Neuronal stem cell (in vitro differentiated cells): Measurements from ENCODE around the gene TWSG1.

ENCODE experiments used
- DNase-seq: peaks from one replicate; pipeline ENCODE4 v3.0.0-alpha.2; 2013; ENCODE audit warnings: low spot score
- H2AFZ ChIP-seq: one replicate; pipeline ENCODE4 v1.6.1; 2013; ENCODE audit warnings: mild to moderate bottlenecking, low read length, inconsistent platforms
- H2AK5ac ChIP-seq: 2 replicates; pipeline ENCODE4 v1.6.1; 2013; ENCODE audit warnings: low read depth, mild to moderate bottlenecking, inconsistent platforms, low read length, moderate library complexity, mixed read lengths
- H2BK120ac ChIP-seq: 2 replicates; pipeline ENCODE4 v1.6.1; 2013; ENCODE audit warnings: low read depth, mild to moderate bottlenecking, inconsistent platforms, low read length, moderate library complexity, mixed read lengths
- H2BK12ac ChIP-seq: one replicate; pipeline ENCODE4 v1.6.1; 2013; ENCODE audit warnings: low read length, inconsistent platforms
- H2BK15ac ChIP-seq: 2 replicates; pipeline ENCODE4 v1.6.1; 2013; ENCODE audit warnings: mild to moderate bottlenecking, low read length, inconsistent platforms, mixed read lengths
- H2BK5ac ChIP-seq: one replicate; pipeline ENCODE4 v1.6.1; 2013; ENCODE audit warnings: inconsistent platforms, mild to moderate bottlenecking, low read length, moderate library complexity
- H3K14ac ChIP-seq: one replicate; pipeline ENCODE4 v1.6.1; 2013; ENCODE audit warnings: low read length, inconsistent platforms
- H3K18ac ChIP-seq: 2 replicates; pipeline ENCODE4 v1.6.1; 2013; ENCODE audit warnings: low read length, inconsistent platforms
- H3K23ac ChIP-seq: 2 replicates; pipeline ENCODE4 v1.6.1; 2013; ENCODE audit warnings: low read depth, mild to moderate bottlenecking, mixed read lengths, low read length, inconsistent platforms; ENCODE audit not compliant: poor library complexity
- H3K27ac ChIP-seq: replicated peaks from 3 replicates; pipeline ENCODE4 v1.5.1; 2013; ENCODE audit warnings: low read length, inconsistent platforms
- H3K27me3 ChIP-seq, 3 experiments: 2 replicates each; pipeline ENCODE4 v1.6.1; 2013; ENCODE audit warnings: low read length in 3 of 3, mild to moderate bottlenecking in 2 of 3, inconsistent platforms in 1 of 3, low read depth in 1 of 3, mixed read lengths in 1 of 3, moderate library complexity in 1 of 3; ENCODE audit not compliant: control insufficient read depth in 3 of 3, insufficient read depth in 3 of 3
- H3K36me3 ChIP-seq, 2 donors: replicated peaks in 1 of 2; 2 replicates each; pipeline ENCODE4 v1.6.1; 2013; ENCODE audit warnings: low read length in 2 of 2; ENCODE audit not compliant: control insufficient read depth in 2 of 2, insufficient read depth in 2 of 2
- H3K4ac ChIP-seq: 2 replicates; pipeline ENCODE4 v1.6.1; 2013; ENCODE audit warnings: inconsistent platforms, mild to moderate bottlenecking, low read length, moderate library complexity
- H3K4me1 ChIP-seq, 2 donors: 1 replicate in 1 of 2; 2 replicates in 1 of 2; pipeline ENCODE4 v1.6.1; 2013; ENCODE audit warnings: low read length in 2 of 2, low read depth in 1 of 2; ENCODE audit not compliant: control insufficient read depth in 2 of 2, insufficient read depth in 1 of 2
- H3K4me2 ChIP-seq: one replicate; pipeline ENCODE4 v1.6.1; 2013; ENCODE audit warnings: mild to moderate bottlenecking, low read length, inconsistent platforms; ENCODE audit not compliant: insufficient read depth, poor library complexity, severe bottlenecking
- H3K4me3 ChIP-seq, 2 donors: 2 replicates each; pipeline ENCODE4 v1.5.1; 2013; ENCODE audit warnings: low read length in 2 of 2, mild to moderate bottlenecking in 2 of 2, inconsistent platforms in 1 of 2, moderate library complexity in 1 of 2
- H3K79me1 ChIP-seq: one replicate; pipeline ENCODE4 v1.6.1; 2013; ENCODE audit warnings: low read depth, mild to moderate bottlenecking, inconsistent platforms, low read length, moderate library complexity
- H3K9ac ChIP-seq: one replicate; pipeline ENCODE4 v1.6.1; 2013; ENCODE audit warnings: mild to moderate bottlenecking, low read depth, low read length, inconsistent platforms; ENCODE audit not compliant: poor library complexity
- H3K9me3 ChIP-seq, 2 donors: replicated peaks in 1 of 2; 2 replicates each; pipeline versions ENCODE3 to v1.6.1; 2013; ENCODE audit warnings: low read length in 2 of 2, mild to moderate bottlenecking in 2 of 2, inconsistent platforms in 1 of 2, low read depth in 1 of 2, mixed read lengths in 1 of 2, moderate library complexity in 1 of 2; ENCODE audit not compliant: control insufficient read depth in 2 of 2, insufficient read depth in 1 of 2
- H4K8ac ChIP-seq: one replicate; pipeline ENCODE4 v1.6.1; 2013; ENCODE audit warnings: low read depth, mild to moderate bottlenecking, inconsistent platforms, low read length, moderate library complexity
- H4K91ac ChIP-seq: one replicate; pipeline ENCODE4 v1.6.1; 2013; ENCODE audit warnings: low read length, low read depth, mild to moderate bottlenecking, inconsistent platforms; ENCODE audit not compliant: poor library complexity
- WGBS, 2 donors: extraction: QIAGEN DNeasy Blood & Tissue Kit; methylation state at CpG; one replicate each; pipeline ENCODE4 v1.1.7; 2013; ENCODE audit warnings: missing lambda C conversion rate in 2 of 2, mixed read lengths in 1 of 2; ENCODE audit not compliant: insufficient read length in 2 of 2, insufficient replicate concordance in 1 of 2; ENCODE audit errors: extremely low coverage in 2 of 2; 5-methylcytosine and 5-hydroxymethylcytosine counted together

The TWSG1 gene

GRCh38 chr18:9290156-9290555 is 44.4 kb upstream of the TWSG1 start:
- H3K4me2 ChIP-seq = no peak overlapping the region
- H3K27me3 ChIP-seq = no peaks in the 10 kb centered on the region
- H2AFZ ChIP-seq = no peak overlapping the region
- DNase-seq = no peak
- H3K9ac ChIP-seq = no peak overlapping the region
- H3K4me3 ChIP-seq = no peak overlapping the region
- no peaks in the 10 kb centered on the region for H3K36me3 ChIP-seq
- H2BK12ac ChIP-seq = no peak overlapping the region
- no peak overlapping the region for H2BK15ac ChIP-seq
- H3K9me3 ChIP-seq = peaks cover 8 to 10% of the 10 kb centered on the region in 2 donors
- H2AK5ac ChIP-seq = no peak overlapping the region
- H2BK5ac ChIP-seq = no peak overlapping the region
- H3K27ac ChIP-seq = no peak overlapping the region
- no peak overlapping the region for H3K14ac ChIP-seq
- no peaks in the 10 kb centered on the region for H3K4me1 ChIP-seq
- H3K23ac ChIP-seq = no peak overlapping the region
- no peak overlapping the region for H3K4ac ChIP-seq
- no peaks in the 10 kb centered on the region for H3K79me1 ChIP-seq
- no peak overlapping the region for H4K8ac ChIP-seq
- no peak overlapping the region for H2BK120ac ChIP-seq
- no peak overlapping the region for H3K18ac ChIP-seq
- no peak overlapping the region for H4K91ac ChIP-seq

GRCh38 chr18:9292047-9292446 is 42.5 kb upstream of the TWSG1 start:
- Histone ChIP-seq H3K4me1 (no peaks in the 10 kb centered on the region), H3K14ac (no peak overlapping the region), H3K9me3 (peaks cover 12 to 17% of the 10 kb centered on the region in 2 donors), H2AFZ (no peak overlapping the region), H3K4me2 (no peak overlapping the region), H3K18ac (no peak overlapping the region), H3K9ac (no peak overlapping the region), H3K79me1 (no peaks in the 10 kb centered on the region), H3K4me3 (no peak overlapping the region), H2BK5ac (no peak overlapping the region), H2BK15ac (no peak overlapping the region), H4K91ac (no peak overlapping the region), H2BK12ac (no peak overlapping the region), H3K23ac (no peak overlapping the region), H4K8ac (no peak overlapping the region), H3K27ac (no peak overlapping the region), H2AK5ac (no peak overlapping the region), H3K27me3 (no peaks in the 10 kb centered on the region), H3K4ac (no peak overlapping the region), H2BK120ac (no peak overlapping the region), H3K36me3 (no peaks in the 10 kb centered on the region)
- no CpG with 5 or more reads among the region's 2 CpGs for WGBS, 2 donors
- DNase-seq = no peak

GRCh38 chr18:9293948-9294347 is 40.6 kb upstream of the TWSG1 start:
- Histone ChIP-seq H4K8ac (no peak overlapping the region), H3K36me3 (no peaks in the 10 kb centered on the region), H3K14ac (no peak overlapping the region), H2BK120ac (no peak overlapping the region), H3K4me2 (no peak overlapping the region), H3K27me3 (no peaks in the 10 kb centered on the region), H2BK15ac (no peak overlapping the region), H3K4ac (no peak overlapping the region), H3K9me3 (peaks cover 13 to 17% of the 10 kb centered on the region in 2 donors), H3K27ac (no peak overlapping the region), H3K9ac (no peak overlapping the region), H2AFZ (no peak overlapping the region), H2BK12ac (no peak overlapping the region), H3K4me1 (no peaks in the 10 kb centered on the region), H2BK5ac (no peak overlapping the region), H2AK5ac (no peak overlapping the region), H4K91ac (no peak overlapping the region), H3K18ac (no peak overlapping the region), H3K23ac (no peak overlapping the region), H3K4me3 (no peak overlapping the region), H3K79me1 (peaks cover 2% of the 10 kb centered on the region)
- no peak for DNase-seq
- WGBS, 2 donors = no CpG with 5 or more reads among the region's 1 CpG

- H3K4ac ChIP-seq = no peak overlapping the region
- no peak overlapping the region for H3K4me2 ChIP-seq
- H2BK120ac ChIP-seq = no peak overlapping the region
- H2AK5ac ChIP-seq = no peak overlapping the region
- H3K23ac ChIP-seq = no peak overlapping the region
- H4K8ac ChIP-seq = no peak overlapping the region
- no peak overlapping the region for H2BK15ac ChIP-seq
- no peaks in the 10 kb centered on the region for H3K27me3 ChIP-seq
- no peak overlapping the region for H3K9ac ChIP-seq
- no CpG with 5 or more reads among the region's 15 CpGs for WGBS, 2 donors
- no peak overlapping the region for H4K91ac ChIP-seq
- H3K36me3 ChIP-seq = no peaks in the 10 kb centered on the region
- no peak overlapping the region for H2AFZ ChIP-seq
- DNase-seq = no peak
- H2BK12ac ChIP-seq = no peak overlapping the region
- no peaks in the 10 kb centered on the region for H3K4me1 ChIP-seq
- no peak overlapping the region for H3K27ac ChIP-seq
- no peak overlapping the region for H3K14ac ChIP-seq
- peaks cover 2% of the 10 kb centered on the region for H3K79me1 ChIP-seq
- no peak overlapping the region for H3K18ac ChIP-seq
- H3K9me3 ChIP-seq = peaks cover 10 to 13% of the 10 kb centered on the region in 2 donors
- H2BK5ac ChIP-seq = no peak overlapping the region
- peak overlapping the region in 1 of 2 donors; percentile 62 for H3K4me3 ChIP-seq
Observed at GRCh38 chr18:9296233-9297006, 38.2 kb upstream of the TWSG1 start.
